GM21447 (cell line): ENCODE measurements around the gene KCNG2.

Experiments
- ATAC-seq: cut with Tn5 transposase; IDR thresholded peaks from one replicate; pipeline ENCODE4 v1.9.1; 2021; ENCODE audit not compliant: unreplicated experiment

Gene KCNG2

GRCh38 chr18:79817607-79817998 lies 19.9 kb downstream of the KCNG2 start:
- no peak for ATAC-seq

DNA sequence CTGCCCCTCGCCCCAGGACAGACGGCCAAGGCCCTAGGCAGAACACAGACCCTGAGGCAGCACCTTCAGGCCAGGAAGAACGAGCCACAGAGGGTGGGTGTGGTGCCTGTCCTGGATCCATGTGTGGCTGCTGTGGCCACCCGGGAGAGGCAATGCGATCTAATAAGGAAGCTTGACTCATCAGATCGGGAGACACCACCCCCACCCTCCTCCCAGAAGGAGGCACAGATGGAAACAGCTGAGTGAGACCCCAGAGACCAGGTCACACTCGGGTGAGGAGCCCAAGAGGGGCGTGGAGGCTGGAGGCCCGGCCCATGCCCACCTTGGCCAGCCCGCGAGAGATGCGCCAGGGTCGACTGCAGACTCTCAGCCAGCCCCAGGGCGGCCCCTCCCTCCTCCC lies 20.3 kb downstream of the KCNG2 start:
- ATAC-seq: no peak

GRCh38 chr18:79818631-79819030 lies 20.9 kb downstream of the KCNG2 start:
- ATAC-seq: no peak

DNA sequence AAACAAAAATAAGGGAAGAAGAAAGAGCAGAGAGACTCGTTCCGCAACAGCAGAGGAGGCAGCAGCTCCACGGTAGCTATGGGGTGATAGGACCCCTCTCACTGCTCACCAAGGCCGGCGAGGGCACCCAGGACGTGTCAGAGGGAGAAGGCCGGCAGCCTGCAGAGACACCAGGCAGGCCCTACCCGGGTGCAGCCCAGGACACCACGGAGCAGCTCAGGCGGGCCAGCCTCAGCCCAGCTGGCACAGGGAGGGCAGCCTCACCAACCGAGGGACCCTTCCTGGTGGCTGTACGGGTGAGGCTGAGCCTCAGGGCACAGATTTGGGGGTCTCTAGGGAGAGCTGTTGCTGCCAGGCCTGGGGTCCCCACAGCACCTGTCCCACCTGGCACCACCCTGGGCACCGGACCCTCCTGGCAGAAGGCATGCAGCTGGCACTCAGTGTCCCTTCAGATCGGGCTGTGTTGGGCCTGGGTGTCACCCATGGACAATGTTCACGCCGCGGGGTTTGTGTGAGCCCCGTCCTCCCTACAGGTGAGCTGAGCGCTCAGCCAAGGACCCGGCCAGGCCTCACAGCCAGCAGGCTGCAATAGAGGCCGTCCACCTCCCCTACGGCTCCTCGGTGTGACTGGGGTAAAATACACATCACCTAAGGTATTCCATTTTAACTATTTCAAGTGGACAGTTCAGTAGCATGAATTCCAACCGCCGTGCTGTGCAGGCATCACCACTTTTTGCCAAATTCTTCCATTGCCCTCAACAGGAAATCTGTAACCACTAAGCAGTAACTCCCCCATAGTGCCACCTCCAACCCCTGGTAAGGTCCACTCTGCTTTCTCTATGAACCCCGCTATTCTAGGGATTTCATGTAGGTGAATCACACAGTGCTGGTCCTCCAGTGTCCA lies 21.6 kb downstream of the KCNG2 start:
- ATAC-seq: peak; percentile 13

DNA sequence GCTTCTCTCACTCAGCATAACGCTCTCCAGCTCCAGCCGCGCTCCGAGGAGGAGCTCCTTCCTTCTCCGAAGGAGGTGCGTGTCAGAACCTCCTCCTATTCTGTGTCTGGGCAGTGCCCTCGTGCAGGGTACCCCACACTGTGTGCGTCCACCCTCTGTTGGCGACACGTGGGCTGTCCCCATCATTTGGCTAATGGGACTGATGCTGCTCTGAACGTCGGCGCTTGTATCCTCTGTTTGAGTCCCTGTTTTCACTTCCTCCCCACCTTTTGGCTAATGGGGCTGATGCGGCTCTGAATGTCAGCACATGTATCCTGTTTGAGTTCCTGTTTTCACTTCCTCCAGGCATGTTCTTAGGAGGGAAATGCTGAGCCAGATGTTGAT lies 22.2 kb downstream of the KCNG2 start:
- ATAC-seq: peak; percentile 94

GRCh38 chr18:79823120-79823519 lies 25.4 kb downstream of the KCNG2 start:
- no peak for ATAC-seq

- no peak for ATAC-seq
Measured at GRCh38 chr18:79825913-79826312, 28.2 kb downstream of the KCNG2 start.

DNA sequence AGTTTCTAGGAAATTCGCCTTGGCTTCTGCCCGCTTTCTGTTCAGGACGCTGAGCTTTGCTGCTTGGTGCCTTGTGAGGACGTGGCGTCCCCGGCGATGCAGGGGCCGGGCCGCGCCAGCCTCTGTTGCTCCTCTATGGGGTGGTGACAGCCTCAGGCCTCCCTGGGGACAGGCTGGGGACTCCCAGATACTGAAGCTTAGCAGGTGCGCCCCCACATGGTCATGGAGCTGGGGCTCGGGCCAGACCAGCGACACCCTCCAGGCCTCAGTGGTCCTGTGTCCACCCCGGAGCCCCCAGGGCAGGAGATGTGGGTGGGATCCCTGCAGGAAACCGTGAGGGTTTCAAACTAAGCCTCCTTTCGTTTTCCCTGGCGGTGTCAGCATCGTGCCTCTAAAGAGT lies 29.2 kb downstream of the KCNG2 start:
- no peak for ATAC-seq

DNA sequence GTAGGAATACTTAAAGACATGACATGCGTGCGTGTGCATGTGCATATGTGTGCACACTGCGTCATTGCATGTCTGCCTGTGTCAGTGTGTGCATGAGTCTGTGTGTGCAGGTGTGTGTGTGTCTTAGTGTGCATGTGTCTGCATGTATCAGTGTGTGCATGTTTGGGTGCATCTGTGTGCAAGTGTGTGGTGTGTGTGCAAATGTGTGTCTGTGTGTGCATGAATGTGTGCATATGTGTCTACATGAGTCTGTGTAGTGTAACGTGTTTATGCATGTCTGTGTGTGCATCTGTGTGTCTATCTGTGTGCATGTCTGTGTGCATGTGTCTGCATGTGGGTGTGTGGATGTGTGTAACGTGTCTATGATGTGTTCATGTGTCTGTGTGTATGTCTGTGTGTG lies 30.5 kb downstream of the KCNG2 start:
- no peak for ATAC-seq

DNA sequence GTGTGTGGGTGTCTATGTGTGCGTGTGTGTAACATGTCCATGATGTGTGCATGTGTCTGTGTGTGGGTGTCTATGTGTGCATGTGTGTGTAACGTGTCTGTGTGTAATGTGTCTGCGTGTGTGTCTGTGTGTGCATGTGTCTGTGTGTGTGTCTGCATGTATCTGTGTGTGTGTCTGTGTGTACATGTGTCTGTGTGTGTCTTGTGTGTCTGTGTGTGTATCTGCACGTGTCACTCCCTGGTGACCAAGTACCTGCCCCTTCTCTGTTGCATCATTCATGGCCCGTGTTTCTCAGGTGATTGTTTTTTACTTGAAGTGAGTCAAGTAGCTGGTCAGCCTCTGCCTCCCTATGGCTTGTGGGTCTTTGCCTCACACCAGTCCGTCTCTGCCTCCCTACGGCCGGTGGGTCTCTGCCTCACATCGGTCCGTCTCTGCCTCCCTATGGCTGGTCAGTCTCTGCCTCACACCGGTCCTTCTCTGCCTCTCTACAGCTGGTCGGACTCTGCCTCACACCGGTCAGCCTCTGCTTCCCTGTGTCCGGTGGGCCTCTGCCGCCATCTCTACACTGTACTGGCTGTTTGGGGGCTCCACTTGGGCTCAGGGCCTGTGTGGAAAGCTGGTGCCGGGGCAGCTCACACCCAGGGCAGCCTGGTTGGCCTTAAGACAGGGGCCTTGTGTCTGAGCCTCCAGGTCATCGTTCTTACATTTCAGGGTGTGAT lies 31.6 kb downstream of the KCNG2 start:
- no peak for ATAC-seq

DNA sequence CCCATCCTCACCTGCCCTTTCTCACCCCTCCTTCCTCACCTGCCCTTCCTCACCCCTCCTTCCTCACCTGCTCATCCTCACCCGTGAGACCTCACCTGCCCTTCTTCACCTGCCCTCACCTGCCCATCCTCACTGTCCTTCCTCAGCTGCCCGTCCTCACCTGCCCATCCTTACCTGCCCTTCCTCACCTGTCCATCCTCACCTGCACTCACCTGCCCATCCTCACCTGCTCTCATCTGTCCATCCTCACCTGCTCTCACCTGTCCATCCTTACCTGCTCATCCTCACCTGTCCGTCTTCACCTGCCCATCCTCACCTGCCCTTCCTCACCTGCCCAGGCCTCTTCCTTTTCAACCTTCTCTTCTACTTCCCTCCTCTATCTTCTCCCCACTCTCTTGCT lies 34.4 kb downstream of the KCNG2 start:
- ATAC-seq: no peak

- ATAC-seq: no peak
Measured at GRCh38 chr18:79834834-79835233, 37.1 kb downstream of the KCNG2 start.

GRCh38 chr18:79841936-79842335 lies 44.2 kb downstream of the KCNG2 start:
- ATAC-seq: no peak

DNA sequence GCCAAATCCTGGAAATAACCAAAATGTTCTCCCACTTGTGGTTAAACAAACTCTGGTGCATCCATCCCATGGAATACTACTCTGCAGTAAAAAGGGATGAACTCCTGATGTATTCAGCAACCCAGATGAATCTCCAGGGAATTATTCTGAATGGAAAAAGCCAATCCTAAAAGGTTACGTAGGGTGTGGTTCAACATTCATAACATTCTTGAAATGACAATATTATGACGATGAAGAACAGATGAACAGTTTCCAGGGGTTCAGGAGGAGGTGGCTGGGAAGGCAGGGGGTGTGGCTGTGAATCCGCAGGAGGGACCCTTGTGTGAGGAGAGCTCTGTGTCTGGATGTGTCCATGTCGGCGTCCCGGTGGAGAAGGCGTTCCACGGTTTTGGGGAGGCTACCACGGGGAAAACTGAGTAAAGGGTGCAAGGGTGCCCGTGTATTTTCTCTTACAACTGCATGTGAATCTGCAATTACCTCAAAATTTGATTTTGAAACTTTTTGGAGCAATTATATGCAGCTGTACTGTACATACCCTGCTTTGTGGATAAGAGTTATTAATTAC lies 47.3 kb downstream of the KCNG2 start:
- ATAC-seq: no peak

DNA sequence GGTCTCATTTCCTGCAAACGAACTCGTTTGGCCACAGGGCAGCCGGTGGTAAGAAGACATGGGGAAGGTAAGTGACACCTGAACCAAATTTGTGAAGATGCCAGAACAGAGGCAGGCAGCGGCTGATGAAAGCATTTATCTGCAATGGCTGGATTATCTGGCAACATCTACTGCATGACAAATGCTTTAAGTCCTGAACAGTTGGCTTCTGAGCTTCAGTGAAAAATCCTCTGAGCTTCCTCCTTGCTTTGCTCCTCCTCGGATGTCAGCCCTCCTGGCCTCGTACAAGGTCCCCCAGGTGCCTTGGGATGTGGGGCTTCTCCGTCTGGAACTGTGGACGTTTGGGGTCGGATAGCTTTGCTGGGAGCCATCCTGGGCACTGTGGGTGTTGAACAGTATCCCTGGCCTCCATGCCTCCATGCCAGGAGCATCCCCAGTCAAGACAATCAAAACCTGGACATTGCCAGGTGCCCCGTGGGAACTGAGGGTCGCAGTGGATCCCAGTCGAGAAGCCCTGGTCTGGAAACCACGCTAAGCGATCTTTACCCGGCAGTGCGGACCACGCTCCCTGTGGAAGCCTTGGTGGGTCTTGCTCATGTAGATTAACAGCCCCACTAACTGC lies 49.3 kb downstream of the KCNG2 start:
- no peak for ATAC-seq

GRCh38 chr18:79847606-79848293 lies 50.0 kb downstream of the KCNG2 start:
- ATAC-seq: no peak

GRCh38 chr18:79848294-79848578 lies 50.5 kb downstream of the KCNG2 start:
- ATAC-seq: no peak

GRCh38 chr18:79848579-79849327 lies 51.0 kb downstream of the KCNG2 start:
- ATAC-seq: no peak

DNA sequence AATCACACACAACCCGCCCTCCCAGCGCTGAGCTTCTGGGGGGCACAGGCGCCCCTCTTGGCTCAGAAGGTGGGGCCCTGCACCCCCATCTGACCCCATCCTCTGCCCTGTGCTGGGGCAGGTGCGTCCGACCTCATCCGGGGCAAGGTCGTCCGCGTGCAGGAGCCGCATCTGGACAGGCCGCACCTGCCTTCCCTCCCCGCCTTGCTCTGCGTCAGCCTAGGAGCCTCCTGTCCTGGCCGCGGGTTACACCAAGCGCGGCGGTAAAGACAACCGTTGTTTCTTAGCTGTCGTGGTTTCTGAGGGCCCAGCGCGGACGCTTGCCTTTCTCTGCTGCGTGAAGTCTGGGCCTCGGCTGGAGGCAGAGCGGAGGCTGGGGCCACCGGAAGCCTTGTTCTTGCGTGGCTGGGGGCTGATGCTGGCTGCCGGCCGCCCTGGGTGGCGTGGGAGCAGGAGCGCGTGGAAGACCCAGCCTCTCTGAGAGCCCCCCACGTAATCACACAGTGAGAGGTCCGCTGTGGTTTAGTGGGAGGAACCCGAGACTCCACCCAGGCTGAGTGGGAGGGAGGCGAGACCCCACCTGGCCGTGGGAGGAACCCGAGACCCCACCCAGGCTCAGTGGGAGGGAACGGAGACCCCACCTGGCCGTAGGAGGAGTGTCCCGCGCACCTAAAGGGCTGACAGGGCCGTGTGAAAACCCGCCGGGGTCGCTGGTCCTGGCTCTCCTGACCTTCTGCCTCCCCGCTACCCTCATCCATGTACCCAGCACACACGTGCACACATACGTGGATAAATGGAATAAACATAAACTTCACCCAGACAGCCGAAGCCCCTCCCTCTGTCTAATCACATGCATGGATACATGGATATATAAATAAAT lies 51.8 kb downstream of the KCNG2 start:
- ATAC-seq: no peak

DNA sequence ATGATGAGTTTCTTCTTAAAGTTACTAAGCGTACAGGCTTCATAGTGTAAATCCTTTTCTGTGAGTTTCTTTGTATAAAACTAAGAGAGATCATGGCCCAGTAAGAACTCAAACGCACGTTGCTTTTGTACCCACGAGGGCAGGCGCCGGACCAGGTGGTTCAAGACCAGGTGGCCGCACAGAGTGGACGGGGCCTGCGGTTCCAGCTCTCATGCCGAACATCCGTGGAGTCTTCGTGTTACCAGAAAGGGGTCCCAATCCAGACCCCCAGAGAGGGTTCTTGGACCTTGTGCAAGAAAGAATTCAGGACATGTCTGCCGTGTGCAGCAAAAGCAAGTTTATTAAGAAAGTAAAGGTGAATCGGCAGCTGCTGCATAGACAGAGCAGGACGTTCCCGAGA lies 53.0 kb downstream of the KCNG2 start:
- ATAC-seq: no peak
